SK-N-SH (cell line): ENCODE data around the gene APH1B. TPM values are rescaled to one million over a fixed set of nuclear protein-coding genes. Genes with fewer than 3 reads are reported as not detected.
"Not testable (repeated sequence)": the region's sequence is repeated elsewhere in the genome, so short reads cannot be mapped to it uniquely, and the experiment has no call there.

Experiments used
- CTCF ChIA-PET: fragments of 300-600, 350-600 bp; formaldehyde crosslinking; extraction: SDS; loops from one replicate; lab custom pipeline; 2021; lab: Yijun Ruan, JAX
- POLR2A ChIA-PET: fragments of 350-600 bp; sonication (Branson Sonifier 250); formaldehyde crosslinking; extraction: SDS; loops from one replicate; lab custom pipeline; 2020; ENCODE audit warnings: antibody characterized with exemption, inconsistent platforms; lab: Yijun Ruan, JAX
- DNase-seq: peaks from one replicate; pipeline ENCODE4 v3.0.0; 2012
- H2AFZ ChIP-seq: fragments of 200-600 bp; sonication (generic); 2 replicates; pipeline ENCODE4 v1.8.1; 2016; ENCODE audit warnings: antibody characterized with exemption, mild to moderate bottlenecking, low read depth
- H3F3A ChIP-seq: fragments of 200-600 bp; sonication (generic); replicated peaks from 2 replicates; pipeline ENCODE3; 2016; ENCODE audit warnings: antibody characterized with exemption, mild to moderate bottlenecking; ENCODE audit not compliant: insufficient read depth
- H3K27ac ChIP-seq, 2 experiments: fragments of 200-500 bp in 1 of 2; fragments of 200-600 bp in 1 of 2; sonication (Bioruptor generic) in 1 of 2; sonication (generic), shearing (Covaris generic) in 1 of 2; 2 replicates each; pipeline versions ENCODE4 v1.5.1 to v1.6.1; 2014 to 2016; ENCODE audit warnings: low read depth in 2 of 2, inconsistent platforms in 1 of 2, low read length in 1 of 2, mild to moderate bottlenecking in 1 of 2, mixed read lengths in 1 of 2
- H3K27me3 ChIP-seq: fragments of 200-600 bp; sonication (generic), shearing (Covaris generic); 2 replicates; pipeline ENCODE4 v1.6.1; 2016; ENCODE audit warnings: mixed run types; ENCODE audit not compliant: insufficient read depth
- H3K36me3 ChIP-seq, 2 experiments: fragments of 200-500 bp in 1 of 2; fragments of 200-600 bp in 1 of 2; sonication (Bioruptor generic) in 1 of 2; sonication (generic) in 1 of 2; replicated peaks in 1 of 2; 2 replicates each; pipeline versions ENCODE3 to v1.5.1; 2014 to 2016; ENCODE audit warnings: low read length in 1 of 2, mild to moderate bottlenecking in 1 of 2; ENCODE audit not compliant: insufficient read depth in 2 of 2, control insufficient read depth in 1 of 2
- H3K4me1 ChIP-seq, 2 experiments: fragments of 200-500 bp in 1 of 2; fragments of 200-600 bp in 1 of 2; sonication (Bioruptor generic) in 1 of 2; sonication (generic), shearing (Covaris generic) in 1 of 2; 2 replicates each; pipeline versions ENCODE4 v1.5.1 to v1.6.1; 2014 to 2016; ENCODE audit warnings: low read depth in 1 of 2, low read length in 1 of 2, mixed run types in 1 of 2; ENCODE audit not compliant: insufficient read depth in 2 of 2, control insufficient read depth in 1 of 2
- H3K4me2 ChIP-seq: fragments of 200-600 bp; sonication (generic), shearing (Covaris generic); 2 replicates; pipeline ENCODE4 v1.6.1; 2017; ENCODE audit warnings: mixed run types
- H3K4me3 ChIP-seq, 2 experiments: fragments of 200-500 bp in 1 of 2; fragments of 200-600 bp in 1 of 2; sonication (Bioruptor generic) in 1 of 2; sonication (generic), shearing (Covaris generic) in 1 of 2; 2 replicates each; pipeline versions ENCODE4 v1.5.1 to v1.8.1; 2014 to 2016; ENCODE audit warnings: low read depth in 2 of 2, inconsistent platforms in 1 of 2, low read length in 1 of 2, mild to moderate bottlenecking in 1 of 2, mixed read lengths in 1 of 2, moderate library complexity in 1 of 2
- H3K79me2 ChIP-seq: fragments of 200-600 bp; sonication (generic); 2 replicates; pipeline ENCODE4 v1.8.1; 2017; ENCODE audit warnings: mild to moderate bottlenecking; ENCODE audit not compliant: insufficient read depth
- H3K9ac ChIP-seq: fragments of 200-600 bp; sonication (generic); 2 replicates; pipeline ENCODE4 v1.6.1; 2017; ENCODE audit warnings: mixed run types
- H3K9me2 ChIP-seq: fragments of 200-600 bp; sonication (generic); 2 replicates; pipeline ENCODE4 v1.6.1; 2017; ENCODE audit warnings: mixed run types
- H3K9me3 ChIP-seq: fragments of 200-600 bp; sonication (generic); 2 replicates; pipeline ENCODE4 v1.6.1; 2017; ENCODE audit warnings: mixed run types, mild to moderate bottlenecking, moderate library complexity
- H4K20me1 ChIP-seq: fragments of 200-600 bp; sonication (generic); 2 replicates; pipeline ENCODE4 v1.6.1; 2017; ENCODE audit warnings: mild to moderate bottlenecking, mixed run types; ENCODE audit not compliant: insufficient read depth
- ELF1 ChIP-seq: IDR thresholded peaks from 2 replicates; pipeline ENCODE4 v1.4.0; 2012
- FOSL2 ChIP-seq: IDR thresholded peaks from 2 replicates; pipeline ENCODE4 v1.4.0; 2012; ENCODE audit warnings: low read depth, mild to moderate bottlenecking, moderate library complexity, borderline replicate concordance
- GATA2 ChIP-seq: sonication (generic); formaldehyde crosslinking; IDR thresholded peaks from 2 replicates; pipeline ENCODE4 v1.5.0; 2020; ENCODE audit warnings: mild to moderate bottlenecking, missing genetic modification reagents
- NFIC ChIP-seq: IDR thresholded peaks from 2 replicates; pipeline ENCODE4 v1.4.0; 2012; ENCODE audit warnings: borderline replicate concordance
- NRF1 ChIP-seq: IDR thresholded peaks from 2 replicates; pipeline ENCODE4 v1.6.1; 2012; ENCODE audit warnings: low read depth, mild to moderate bottlenecking, low read length
- PBX3 ChIP-seq: IDR thresholded peaks from 2 replicates; pipeline ENCODE4; 2012
- POLR2AphosphoS5 ChIP-seq: IDR thresholded peaks from 2 replicates; pipeline ENCODE4 v1.6.1; 2012; ENCODE audit warnings: low read depth, low read length
- REST ChIP-seq: IDR thresholded peaks from 2 replicates; pipeline ENCODE4 v1.6.1; 2012; ENCODE audit warnings: mild to moderate bottlenecking, low read depth, low read length, moderate library complexity
- TCF12 ChIP-seq: IDR thresholded peaks from 2 replicates; pipeline ENCODE4 v1.4.0; 2012
- USF2 ChIP-seq: fragments of 150-350 bp; IDR thresholded peaks from 2 replicates; pipeline ENCODE4 v1.6.1; 2017; ENCODE audit warnings: antibody characterized with exemption, low read length, low read depth, borderline replicate concordance
- YY1 ChIP-seq: IDR thresholded peaks from 2 replicates; pipeline ENCODE4 v1.4.0; 2012; ENCODE audit warnings: low read depth, mild to moderate bottlenecking
- WGBS: methylation state at CpG from one replicate; pipeline ENCODE4 v1.1.6; 2017; ENCODE audit warnings: low lambda C conversion rate; 5-methylcytosine and 5-hydroxymethylcytosine counted together
- polyA plus RNA-seq, 3 experiments: library from polyadenylated mRNA; depleted of rRNA; stranded (reverse); fragments of >200 nt; gene quantifications; 2 replicates each; pipeline ENCODE4 v1.2.3, GENCODE V29; 2012
- TF ChIP-seq, protein P1 (sequence below): IDR thresholded peaks from 2 replicates; pipeline ENCODE4 v1.4.0; 2012; ENCODE audit warnings: low read depth

Gene APH1B
- polyA plus RNA-seq, 1 of the 3 experiments (the other 2 are of a cell fraction) = 7.6 TPM

DNA sequence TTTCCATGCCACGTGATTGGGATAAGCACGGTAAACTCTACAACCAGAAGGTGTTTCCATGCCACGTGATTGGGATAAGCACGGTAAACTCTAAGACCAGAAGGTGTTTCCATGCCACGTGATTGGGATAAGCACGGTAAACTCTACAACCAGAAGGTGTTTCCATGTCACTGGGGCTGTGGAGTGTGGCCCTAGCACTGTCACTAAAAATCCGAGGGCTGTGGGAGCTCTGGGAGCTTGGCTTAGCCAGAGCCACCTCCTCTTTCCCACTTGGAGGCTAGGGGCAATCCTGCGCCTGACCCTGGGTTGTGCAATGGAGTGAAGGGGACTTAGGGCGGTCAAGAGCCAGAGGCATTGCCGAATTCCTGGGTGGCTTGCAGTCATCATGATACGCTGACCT lies 43.6 kb downstream of the APH1B start:
- 91% methylated on average over 6 of the region's 11 CpGs for WGBS
- H3K27me3 ChIP-seq, H3K4me2 ChIP-seq, H3K9ac ChIP-seq, H3K9me2 ChIP-seq, H3K9me3 ChIP-seq, H3K27ac ChIP-seq, CTCF ChIA-PET, DNase-seq, H4K20me1 ChIP-seq, H3K4me3 ChIP-seq, H3K79me2 ChIP-seq, POLR2A ChIA-PET, H2AFZ ChIP-seq, H3K36me3 ChIP-seq: not testable (repeated sequence)
- H3K4me1 ChIP-seq = peaks cover 9 to 14% of the 10 kb centered on the region in 2 experiments; a peak in 3 of 4 replicates
- peaks cover 17% of the 10 kb centered on the region for H3F3A ChIP-seq

GRCh38 chr15:63321462-63321861 lies 44.1 kb downstream of the APH1B start:
- WGBS = 94% methylated on average over 21 of the region's 29 CpGs
- POLR2A ChIA-PET = no interaction called here
- TF ChIP-seq, protein P1, sequence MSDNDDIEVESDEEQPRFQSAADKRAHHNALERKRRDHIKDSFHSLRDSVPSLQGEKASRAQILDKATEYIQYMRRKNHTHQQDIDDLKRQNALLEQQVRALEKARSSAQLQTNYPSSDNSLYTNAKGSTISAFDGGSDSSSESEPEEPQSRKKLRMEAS = no peak
- TF ChIP-seq ELF1 (no peak), TCF12 (no peak), USF2 (no peak)
- TF ChIP-seq, all 33 proteins: peak for 0

DNA sequence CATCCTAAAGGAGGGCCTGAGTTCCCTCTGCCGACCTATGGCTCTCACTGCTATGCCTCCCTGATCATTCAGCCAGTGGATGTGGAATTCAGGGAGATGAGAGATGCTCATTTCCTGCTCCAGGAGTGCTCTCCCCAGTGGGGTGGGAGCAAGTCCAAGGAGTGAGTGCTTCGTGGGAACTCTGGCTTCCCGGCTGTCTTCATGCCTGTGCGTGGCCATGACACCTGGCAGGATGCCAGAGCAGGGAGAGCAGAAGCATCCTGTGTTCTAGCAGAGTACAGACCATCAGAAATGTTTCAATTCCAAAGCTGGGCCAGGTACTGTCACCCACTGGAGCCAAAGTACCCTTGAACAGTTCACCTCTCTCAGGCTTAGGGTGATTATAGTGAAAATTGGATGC lies 45.1 kb downstream of the APH1B start:
- H3K4me3 ChIP-seq = no peak overlapping the region
- H4K20me1 ChIP-seq = no peaks in the 10 kb centered on the region
- H3K27me3 ChIP-seq = no peaks in the 10 kb centered on the region
- no peaks in the 10 kb centered on the region for H3K9me2 ChIP-seq
- H3K9me3 ChIP-seq = no peaks in the 10 kb centered on the region
- peaks cover 0 to 9% of the 10 kb centered on the region in 2 experiments for H3K36me3 ChIP-seq
- H2AFZ ChIP-seq = no peak overlapping the region; the same call in 1 of the 2 replicates
- peaks cover 9 to 14% of the 10 kb centered on the region in 2 experiments; a peak in 3 of 4 replicates for H3K4me1 ChIP-seq
- ChIA-PET POLR2A (no interaction called here), CTCF (interaction anchor here (1.2 kb wide), 1 partner anchor 33 kb away, joined by 5 read pairs; no protein-coding TSS in a partner anchor)
- no peak overlapping the region for H3K4me2 ChIP-seq
- TF ChIP-seq REST = no peak
- TF ChIP-seq YY1 = 0 out of 2 replicates have a peak, but pooled peaks have one; percentile 34
- TF ChIP-seq FOSL2 = no peak
- no peak for TF ChIP-seq TCF12
- TF ChIP-seq NFIC = peak; percentile 65; the same call in 1 of the 2 replicates
- no peak for TF ChIP-seq NRF1
- TF ChIP-seq GATA2 (CRISPR knock-in tag) = no peak
- no peak for TF ChIP-seq POLR2AphosphoS5
- TF ChIP-seq PBX3 = no peak
- no peaks in the 10 kb centered on the region for H3K79me2 ChIP-seq
- peak overlapping the region in 1 of 2 experiments; percentile 23; a peak in 1 of 4 replicates for H3K27ac ChIP-seq
- peak; percentile 75 for DNase-seq
- 44% methylated on average over 3 of the region's 4 CpGs for WGBS
- H3F3A ChIP-seq = peaks cover 10% of the 10 kb centered on the region
- no peak overlapping the region for H3K9ac ChIP-seq

More at GRCh38 chr15:63321462-63321861, 44.1 kb downstream of the APH1B start:
- Histone ChIP-seq H3K9ac (no peak overlapping the region), H3K36me3 (peaks cover 0 to 9% of the 10 kb centered on the region in 2 experiments), H3K9me2 (no peaks in the 10 kb centered on the region), H3K27ac (no peak overlapping the region), H4K20me1 (no peaks in the 10 kb centered on the region), H3K9me3 (no peaks in the 10 kb centered on the region), H3K4me1 (peaks cover 9 to 14% of the 10 kb centered on the region in 2 experiments; a peak in 3 of 4 replicates), H3K27me3 (no peaks in the 10 kb centered on the region), H2AFZ (no peak overlapping the region), H3K4me2 (no peak overlapping the region), H3K4me3 (no peak overlapping the region), H3K79me2 (no peaks in the 10 kb centered on the region), H3F3A (peaks cover 12% of the 10 kb centered on the region)
- no peak for DNase-seq
- CTCF ChIA-PET = no interaction called here
